Measurements from ENCODE around the gene USP48.

- TF ChIP-seq FOXM1 (IDR thresholded peaks at IDR 0.05; ENCODE audit: borderline replicate concordance) (no peak), BHLHE40 (IDR thresholded peaks at IDR 0.05; ENCODE audit: borderline replicate concordance) (no peak), SUZ12 (IDR thresholded peaks at IDR 0.05) (no peak), FOXK2 (IDR thresholded peaks at IDR 0.05) (no peak), ZNF384 (IDR thresholded peaks at IDR 0.05) (no peak), TARDBP (IDR thresholded peaks at IDR 0.05) (no peak), NFRKB (IDR thresholded peaks at IDR 0.05) (no peak), LEF1 (IDR thresholded peaks at IDR 0.05; ENCODE audit: borderline replicate concordance) (no peak), SP1 (IDR thresholded peaks at IDR 0.05) (no peak), ELF4 (IDR thresholded peaks at IDR 0.05) (no peak), ARNT (IDR thresholded peaks at IDR 0.05) (no peak)
- TF ChIP-seq, protein P1, sequence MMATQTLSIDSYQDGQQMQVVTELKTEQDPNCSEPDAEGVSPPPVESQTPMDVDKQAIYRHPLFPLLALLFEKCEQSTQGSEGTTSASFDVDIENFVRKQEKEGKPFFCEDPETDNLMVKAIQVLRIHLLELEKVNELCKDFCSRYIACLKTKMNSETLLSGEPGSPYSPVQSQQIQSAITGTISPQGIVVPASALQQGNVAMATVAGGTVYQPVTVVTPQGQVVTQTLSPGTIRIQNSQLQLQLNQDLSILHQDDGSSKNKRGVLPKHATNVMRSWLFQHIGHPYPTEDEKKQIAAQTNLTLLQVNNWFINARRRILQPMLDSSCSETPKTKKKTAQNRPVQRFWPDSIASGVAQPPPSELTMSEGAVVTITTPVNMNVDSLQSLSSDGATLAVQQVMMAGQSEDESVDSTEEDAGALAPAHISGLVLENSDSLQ (IDR thresholded peaks at IDR 0.05), result no peak
These were observed 148.0 kb downstream of the USP48 start for GRCh38 chr1:21634806-21635535.
